Measurements from ENCODE around the gene OSBPL8.

- TF ChIP-seq, protein P1, sequence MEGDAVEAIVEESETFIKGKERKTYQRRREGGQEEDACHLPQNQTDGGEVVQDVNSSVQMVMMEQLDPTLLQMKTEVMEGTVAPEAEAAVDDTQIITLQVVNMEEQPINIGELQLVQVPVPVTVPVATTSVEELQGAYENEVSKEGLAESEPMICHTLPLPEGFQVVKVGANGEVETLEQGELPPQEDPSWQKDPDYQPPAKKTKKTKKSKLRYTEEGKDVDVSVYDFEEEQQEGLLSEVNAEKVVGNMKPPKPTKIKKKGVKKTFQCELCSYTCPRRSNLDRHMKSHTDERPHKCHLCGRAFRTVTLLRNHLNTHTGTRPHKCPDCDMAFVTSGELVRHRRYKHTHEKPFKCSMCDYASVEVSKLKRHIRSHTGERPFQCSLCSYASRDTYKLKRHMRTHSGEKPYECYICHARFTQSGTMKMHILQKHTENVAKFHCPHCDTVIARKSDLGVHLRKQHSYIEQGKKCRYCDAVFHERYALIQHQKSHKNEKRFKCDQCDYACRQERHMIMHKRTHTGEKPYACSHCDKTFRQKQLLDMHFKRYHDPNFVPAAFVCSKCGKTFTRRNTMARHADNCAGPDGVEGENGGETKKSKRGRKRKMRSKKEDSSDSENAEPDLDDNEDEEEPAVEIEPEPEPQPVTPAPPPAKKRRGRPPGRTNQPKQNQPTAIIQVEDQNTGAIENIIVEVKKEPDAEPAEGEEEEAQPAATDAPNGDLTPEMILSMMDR (conservative IDR thresholded peaks at IDR 0.05; ENCODE audit: low read length) = no peak
- no peak for TF ChIP-seq EZH2phosphoT487 (IDR thresholded peaks at IDR 0.05; ENCODE audit: borderline replicate concordance, low read depth, low read length)
Measured at GRCh38 chr12:76432733-76433132, 126.8 kb downstream of the OSBPL8 start.
